ENCODE measurements around the gene TBC1D1. TPM values are rescaled to one million over a fixed set of nuclear protein-coding genes. Genes with fewer than 3 reads are reported as not detected.
A peak's percentile ranks its signal among the peaks of the same experiment; 100 is the strongest.

Gene TBC1D1
- total RNA-seq, 1 experiment from 2014 or later: 42.6 TPM

- TF ChIP-seq CTCF (conservative IDR thresholded peaks at IDR 0.05; ENCODE audit: low read depth, low read length) (0 out of 2 replicates have a peak, but pooled peaks have one; percentile 13), EZH2 (IDR thresholded peaks at IDR 0.05; ENCODE audit: borderline replicate concordance, low read depth, low read length, poor library complexity, severe bottlenecking) (no peak)
- CTCF ChIA-PET: no interaction called here
- POLR2A ChIA-PET (ENCODE audit: low non-redundant PET): no interaction called here
- DNase-seq (ENCODE audit: low spot score): no peak
- no TSS peak for BruUV-seq (replicated peaks)
- Histone ChIP-seq H3K27me3 (replicated peaks; ENCODE audit: insufficient read depth, low read depth, low read length, poor library complexity) (no peaks in the 10 kb centered on the region), H3K36me3 (ENCODE audit: insufficient read depth, low read length, poor library complexity, severe bottlenecking) (no peaks in the 10 kb centered on the region), H3K9me3 (ENCODE audit: low read depth, low read length, poor library complexity, severe bottlenecking) (no peaks in the 10 kb centered on the region), H3K4me1 (ENCODE audit: insufficient read depth, low read length, poor library complexity, severe bottlenecking) (no peaks in the 10 kb centered on the region), H3K27ac (ENCODE audit: low read depth, low read length, poor library complexity, severe bottlenecking) (no peak overlapping the region), H3K4me3 (ENCODE audit: low read depth, low read length, poor library complexity, severe bottlenecking) (no peak overlapping the region)
- intact Hi-C loops (cut with micrococcal nuclease; ENCODE audit: unreplicated experiment): no loop called here
Measured at GRCh38 chr4:38069271-38069760, 178.4 kb downstream of the TBC1D1 start.

- intact Hi-C loops (cut with micrococcal nuclease; ENCODE audit: unreplicated experiment): no loop called here
- H3K27ac ChIP-seq (ENCODE audit: low read depth, low read length, poor library complexity, severe bottlenecking): no peak overlapping the region
- no TSS peak for BruUV-seq (replicated peaks)
- ChIA-PET POLR2A (ENCODE audit: low non-redundant PET) (no interaction called here), CTCF (no interaction called here)
- H3K27me3 ChIP-seq (replicated peaks; ENCODE audit: insufficient read depth, low read depth, low read length, poor library complexity): no peaks in the 10 kb centered on the region
- DNase-seq (ENCODE audit: low spot score): peak; percentile 13
- H3K36me3 ChIP-seq (ENCODE audit: insufficient read depth, low read length, poor library complexity, severe bottlenecking): no peaks in the 10 kb centered on the region
- no peak overlapping the region for H3K4me3 ChIP-seq (ENCODE audit: low read depth, low read length, poor library complexity, severe bottlenecking)
- H3K9me3 ChIP-seq (ENCODE audit: low read depth, low read length, poor library complexity, severe bottlenecking): no peaks in the 10 kb centered on the region
- TF ChIP-seq CTCF (conservative IDR thresholded peaks at IDR 0.05; ENCODE audit: low read depth, low read length) (no peak), EZH2 (IDR thresholded peaks at IDR 0.05; ENCODE audit: borderline replicate concordance, low read depth, low read length, poor library complexity, severe bottlenecking) (no peak)
- H3K4me1 ChIP-seq (ENCODE audit: insufficient read depth, low read length, poor library complexity, severe bottlenecking): no peaks in the 10 kb centered on the region
Measured at GRCh38 chr4:38071801-38072431, 181.0 kb downstream of the TBC1D1 start.

- ChIA-PET POLR2A (ENCODE audit: low non-redundant PET) (no interaction called here), CTCF (no interaction called here)
Measured at GRCh38 chr4:38072578-38072977, 181.7 kb downstream of the TBC1D1 start.

More at GRCh38 chr4:38072578-38072977, 181.7 kb downstream of the TBC1D1 start:
- Histone ChIP-seq H3K4me1 (ENCODE audit: insufficient read depth, low read length, poor library complexity, severe bottlenecking) (no peaks in the 10 kb centered on the region), H3K4me3 (ENCODE audit: low read depth, low read length, poor library complexity, severe bottlenecking) (no peak overlapping the region), H3K9me3 (ENCODE audit: low read depth, low read length, poor library complexity, severe bottlenecking) (no peaks in the 10 kb centered on the region), H3K27ac (ENCODE audit: low read depth, low read length, poor library complexity, severe bottlenecking) (no peak overlapping the region), H3K36me3 (ENCODE audit: insufficient read depth, low read length, poor library complexity, severe bottlenecking) (no peaks in the 10 kb centered on the region), H3K27me3 (replicated peaks; ENCODE audit: insufficient read depth, low read depth, low read length, poor library complexity) (no peaks in the 10 kb centered on the region)
- TF ChIP-seq EZH2 (IDR thresholded peaks at IDR 0.05; ENCODE audit: borderline replicate concordance, low read depth, low read length, poor library complexity, severe bottlenecking) (no peak), CTCF (conservative IDR thresholded peaks at IDR 0.05; ENCODE audit: low read depth, low read length) (no peak)
- intact Hi-C loops (cut with micrococcal nuclease; ENCODE audit: unreplicated experiment): no loop called here
- no peak for DNase-seq (ENCODE audit: low spot score)
- BruUV-seq (replicated peaks): no TSS peak
